HCT116 (cell line): ENCODE measurements around the gene TP53RK.

Experiments
- CBX3 ChIP-seq: IDR thresholded peaks from 2 replicates; pipeline ENCODE4 v1.6.1; 2012; ENCODE audit warnings: low read depth
- EZH2 ChIP-seq: fragments of 200-600 bp; sonication (generic); IDR thresholded peaks from 2 replicates; pipeline ENCODE4 v1.6.1; 2017; ENCODE audit warnings: antibody characterized with exemption, mixed run types
- EZH2phosphoT487 ChIP-seq: fragments of 200-600 bp; IDR thresholded peaks from 2 replicates; pipeline ENCODE4 v1.6.1; 2018; ENCODE audit warnings: antibody characterized with exemption, borderline replicate concordance
- MAX ChIP-seq: IDR thresholded peaks from 2 replicates; pipeline ENCODE4 v1.6.1; 2012
- POLR2A ChIP-seq: IDR thresholded peaks from 2 replicates; pipeline ENCODE4 v1.7.0; 2011; ENCODE audit warnings: borderline replicate concordance; ENCODE audit not compliant: insufficient read depth, insufficient read length; ENCODE audit errors: extremely low read depth
- POLR2AphosphoS5 ChIP-seq: IDR thresholded peaks from 2 replicates; pipeline ENCODE4 v1.6.1; 2011; ENCODE audit warnings: mild to moderate bottlenecking, low read depth, low read length, moderate library complexity
- ZBTB33 ChIP-seq: IDR thresholded peaks from 2 replicates; pipeline ENCODE4 v1.6.1; 2011; ENCODE audit warnings: mild to moderate bottlenecking, low read length, moderate library complexity; ENCODE audit not compliant: insufficient replicate concordance; ENCODE audit errors: extremely low read depth
- TF ChIP-seq, protein P1 (sequence below), 3 experiments: fragments of 200-600 bp in 1 of 3; sonication (generic) in 1 of 3; IDR thresholded peaks in 2 of 3; conservative IDR thresholded peaks in 1 of 3; 2 replicates each; pipeline ENCODE4 v1.5.1; 2012 to 2017; ENCODE audit warnings: low read depth in 2 of 3, low read length in 2 of 3, antibody characterized with exemption in 1 of 3, borderline replicate concordance in 1 of 3, control low read depth in 1 of 3, mild to moderate bottlenecking in 1 of 3, mixed read lengths in 1 of 3, mixed run types in 1 of 3, moderate library complexity in 1 of 3; ENCODE audit not compliant: insufficient read depth in 1 of 3

GRCh38 chr20:46671866-46672542 lies 17.2 kb downstream of the TP53RK start:
- TF ChIP-seq ZBTB33: no peak
- no peak for TF ChIP-seq POLR2A
- TF ChIP-seq MAX: no peak
- no peak for TF ChIP-seq CBX3
- TF ChIP-seq EZH2phosphoT487: no peak
- TF ChIP-seq POLR2AphosphoS5: no peak
- TF ChIP-seq, protein P1, sequence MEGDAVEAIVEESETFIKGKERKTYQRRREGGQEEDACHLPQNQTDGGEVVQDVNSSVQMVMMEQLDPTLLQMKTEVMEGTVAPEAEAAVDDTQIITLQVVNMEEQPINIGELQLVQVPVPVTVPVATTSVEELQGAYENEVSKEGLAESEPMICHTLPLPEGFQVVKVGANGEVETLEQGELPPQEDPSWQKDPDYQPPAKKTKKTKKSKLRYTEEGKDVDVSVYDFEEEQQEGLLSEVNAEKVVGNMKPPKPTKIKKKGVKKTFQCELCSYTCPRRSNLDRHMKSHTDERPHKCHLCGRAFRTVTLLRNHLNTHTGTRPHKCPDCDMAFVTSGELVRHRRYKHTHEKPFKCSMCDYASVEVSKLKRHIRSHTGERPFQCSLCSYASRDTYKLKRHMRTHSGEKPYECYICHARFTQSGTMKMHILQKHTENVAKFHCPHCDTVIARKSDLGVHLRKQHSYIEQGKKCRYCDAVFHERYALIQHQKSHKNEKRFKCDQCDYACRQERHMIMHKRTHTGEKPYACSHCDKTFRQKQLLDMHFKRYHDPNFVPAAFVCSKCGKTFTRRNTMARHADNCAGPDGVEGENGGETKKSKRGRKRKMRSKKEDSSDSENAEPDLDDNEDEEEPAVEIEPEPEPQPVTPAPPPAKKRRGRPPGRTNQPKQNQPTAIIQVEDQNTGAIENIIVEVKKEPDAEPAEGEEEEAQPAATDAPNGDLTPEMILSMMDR (IDR thresholded peaks at IDR 0.05 in 2 of 3, conservative IDR thresholded peaks at IDR 0.05 in 1 of 3; ENCODE audit: borderline replicate concordance in 1 of 3, insufficient read depth in 1 of 3, low read depth in 2 of 3, low read length in 2 of 3): no peak
- no peak for TF ChIP-seq EZH2
